CD14-positive monocyte (primary cell): ENCODE results near the gene TNN. TPM values are rescaled to one million over a fixed set of nuclear protein-coding genes. Genes with fewer than 3 reads are reported as not detected.

Experiments used
- DNase-seq, 3 donors: peaks; one replicate each; pipeline ENCODE4 v3.0.0-alpha.2; 2011 to 2022
- H2AFZ ChIP-seq: 2 replicates; pipeline ENCODE4 v1.6.0; 2012; ENCODE audit warnings: mild to moderate bottlenecking, low read depth, low read length, inconsistent platforms; ENCODE audit not compliant: insufficient read depth, poor library complexity, severe bottlenecking
- H3K27ac ChIP-seq, 2 donors: 1 replicate in 1 of 2; 2 replicates in 1 of 2; pipeline ENCODE4 v1.5.1; 2012 to 2013; ENCODE audit warnings: low read length in 2 of 2, control low read depth in 1 of 2, inconsistent platforms in 1 of 2, low read depth in 1 of 2, mild to moderate bottlenecking in 1 of 2
- H3K27me3 ChIP-seq, 2 donors: one replicate each; pipeline versions ENCODE4 v1.6.0 to v1.6.1; 2011 to 2013; ENCODE audit warnings: low read length in 2 of 2; ENCODE audit not compliant: control insufficient read depth in 2 of 2, insufficient read depth in 2 of 2
- H3K36me3 ChIP-seq, 2 donors: replicated peaks in 1 of 2; 1 replicate in 1 of 2; 2 replicates in 1 of 2; pipeline versions ENCODE4 v1.5.1 to v1.6.1; 2012 to 2013; ENCODE audit warnings: low read length in 2 of 2, control low read depth in 1 of 2, inconsistent platforms in 1 of 2, mild to moderate bottlenecking in 1 of 2; ENCODE audit not compliant: insufficient read depth in 2 of 2, control insufficient read depth in 1 of 2
- H3K4me1 ChIP-seq, 2 donors: 1 replicate in 1 of 2; 2 replicates in 1 of 2; pipeline versions ENCODE4 v1.5.1 to v1.6.1; 2012 to 2013; ENCODE audit warnings: low read length in 2 of 2, control low read depth in 1 of 2, inconsistent platforms in 1 of 2, mild to moderate bottlenecking in 1 of 2, moderate library complexity in 1 of 2; ENCODE audit not compliant: insufficient read depth in 2 of 2, control insufficient read depth in 1 of 2
- H3K4me2 ChIP-seq: replicated peaks from 2 replicates; pipeline ENCODE3; 2012; ENCODE audit warnings: low read length, moderate library complexity, mild to moderate bottlenecking; ENCODE audit not compliant: poor library complexity, severe bottlenecking; ENCODE audit errors: extremely low read depth
- H3K4me3 ChIP-seq, 3 experiments: fragments of 200-600 bp in 1 of 3; sonication (generic) in 1 of 3; replicated peaks in 1 of 3; 1 replicate in 2 of 3; 2 replicates in 1 of 3; pipeline ENCODE4 v1.5.1; 2011 to 2013; ENCODE audit warnings: low read length in 3 of 3, mild to moderate bottlenecking in 3 of 3, control low read depth in 2 of 3, low read depth in 2 of 3, inconsistent platforms in 1 of 3, moderate library complexity in 1 of 3
- H3K79me2 ChIP-seq: 2 replicates; pipeline ENCODE4 v1.6.0; 2012; ENCODE audit warnings: mild to moderate bottlenecking, control low read depth, inconsistent platforms, low read length, moderate library complexity; ENCODE audit not compliant: insufficient read depth
- H3K9ac ChIP-seq: 2 replicates; pipeline ENCODE4 v1.6.0; 2017; ENCODE audit warnings: low read length, mild to moderate bottlenecking; ENCODE audit not compliant: insufficient read depth, poor library complexity, severe bottlenecking
- H3K9me3 ChIP-seq, 2 donors: replicated peaks in 1 of 2; 1 replicate in 1 of 2; 2 replicates in 1 of 2; pipeline versions ENCODE4 v1.5.1 to v1.6.1; 2012 to 2013; ENCODE audit warnings: low read length in 2 of 2, control low read depth in 1 of 2; ENCODE audit not compliant: control insufficient read depth in 1 of 2, insufficient read depth in 1 of 2
- H4K20me1 ChIP-seq: 2 replicates; pipeline ENCODE4 v1.6.0; 2012; ENCODE audit warnings: mild to moderate bottlenecking, low read length, control low read depth, moderate library complexity; ENCODE audit not compliant: insufficient read depth
- H3K27ac Mint-ChIP-seq, 7 donors: one replicate each; pipeline ENCODE4 v1.8.0; 2020; ENCODE audit warnings: mild to moderate bottlenecking in 7 of 7, mixed read lengths in 7 of 7, moderate library complexity in 6 of 7, inconsistent platforms in 2 of 7
- H3K27me3 Mint-ChIP-seq, 3 donors: one replicate each; pipeline ENCODE4 v1.8.0; 2021 to 2022; ENCODE audit warnings: low read depth in 3 of 3, mild to moderate bottlenecking in 3 of 3, mixed read lengths in 3 of 3, moderate library complexity in 3 of 3, inconsistent platforms in 1 of 3
- H3K36me3 Mint-ChIP-seq, 2 donors: one replicate each; pipeline ENCODE4 v1.8.0; 2020; ENCODE audit warnings: mixed read lengths in 2 of 2, inconsistent platforms in 1 of 2, mild to moderate bottlenecking in 1 of 2
- H3K4me1 Mint-ChIP-seq: one replicate; pipeline ENCODE4 v1.8.0; 2020; ENCODE audit warnings: mild to moderate bottlenecking, mixed read lengths
- H3K4me3 Mint-ChIP-seq, 2 donors: one replicate each; pipeline ENCODE4 v1.8.0; 2020; ENCODE audit warnings: mild to moderate bottlenecking in 2 of 2, mixed read lengths in 2 of 2, moderate library complexity in 1 of 2
- H3K9me3 Mint-ChIP-seq, 7 donors: one replicate each; pipeline ENCODE4 v1.8.0; 2020 to 2022; ENCODE audit warnings: mixed read lengths in 7 of 7, mild to moderate bottlenecking in 6 of 7, moderate library complexity in 6 of 7, inconsistent platforms in 2 of 7
- WGBS: methylation state at CpG from one replicate; pipeline ENCODE4 v1.1.5; 2013; ENCODE audit warnings: missing lambda C conversion rate; ENCODE audit not compliant: insufficient coverage; 5-methylcytosine and 5-hydroxymethylcytosine counted together
- intact Hi-C, 2 donors: fragments of 100-400 bp; cut with micrococcal nuclease; formaldehyde crosslinking; loops; one replicate each; pipeline versions ENCODE4 v1.15.0 to v1.15.1; 2023
- polyA plus RNA-seq, 3 donors: library from polyadenylated mRNA; depleted of rRNA in 1 of 3; unstranded in 2 of 3; stranded (reverse) in 1 of 3; fragments of 300-500 nt in 2 of 3; fragments of >200 nt in 1 of 3; fragmentation: Illumina TruSeq in 2 of 3; gene quantifications; 1 replicate in 2 of 3; 2 replicates in 1 of 3; pipeline ENCODE4 v1.2.3, GENCODE V29; 2012 to 2021
- TF ChIP-seq, protein P1 (sequence below): fragments of 200-600 bp; IDR thresholded peaks from one replicate; pipeline ENCODE4 v1.8.0; 2022; ENCODE audit warnings: antibody characterized with exemption, mild to moderate bottlenecking

The TNN gene
- polyA plus RNA-seq, 3 donors, result not detected

- TF ChIP-seq, protein P1, sequence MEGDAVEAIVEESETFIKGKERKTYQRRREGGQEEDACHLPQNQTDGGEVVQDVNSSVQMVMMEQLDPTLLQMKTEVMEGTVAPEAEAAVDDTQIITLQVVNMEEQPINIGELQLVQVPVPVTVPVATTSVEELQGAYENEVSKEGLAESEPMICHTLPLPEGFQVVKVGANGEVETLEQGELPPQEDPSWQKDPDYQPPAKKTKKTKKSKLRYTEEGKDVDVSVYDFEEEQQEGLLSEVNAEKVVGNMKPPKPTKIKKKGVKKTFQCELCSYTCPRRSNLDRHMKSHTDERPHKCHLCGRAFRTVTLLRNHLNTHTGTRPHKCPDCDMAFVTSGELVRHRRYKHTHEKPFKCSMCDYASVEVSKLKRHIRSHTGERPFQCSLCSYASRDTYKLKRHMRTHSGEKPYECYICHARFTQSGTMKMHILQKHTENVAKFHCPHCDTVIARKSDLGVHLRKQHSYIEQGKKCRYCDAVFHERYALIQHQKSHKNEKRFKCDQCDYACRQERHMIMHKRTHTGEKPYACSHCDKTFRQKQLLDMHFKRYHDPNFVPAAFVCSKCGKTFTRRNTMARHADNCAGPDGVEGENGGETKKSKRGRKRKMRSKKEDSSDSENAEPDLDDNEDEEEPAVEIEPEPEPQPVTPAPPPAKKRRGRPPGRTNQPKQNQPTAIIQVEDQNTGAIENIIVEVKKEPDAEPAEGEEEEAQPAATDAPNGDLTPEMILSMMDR, result no peak
- Histone ChIP-seq H3K9me3 (no peaks in the 10 kb centered on the region), H3K27me3 (no peaks in the 10 kb centered on the region), H3K4me2 (no peak overlapping the region), H3K9ac (no peak overlapping the region), H3K79me2 (no peaks in the 10 kb centered on the region), H3K27ac (no peak overlapping the region), H3K4me1 (peaks cover 28 to 33% of the 10 kb centered on the region in 2 donors), H2AFZ (no peak overlapping the region), H3K4me3 (no peak overlapping the region), H3K36me3 (no peaks in the 10 kb centered on the region), H4K20me1 (no peaks in the 10 kb centered on the region)
- Mint-ChIP-seq H3K4me1 (peaks cover 36% of the 10 kb centered on the region), H3K4me3 (no peak overlapping the region), H3K9me3 (peaks cover 0 to 2% (median 0%) of the 10 kb centered on the region in 7 donors), H3K27me3 (peaks cover 0 to 1% (median under 1%) of the 10 kb centered on the region in 3 donors), H3K27ac (no peak overlapping the region), H3K36me3 (no peaks in the 10 kb centered on the region)
- WGBS, result 100% methylated on average over 1 of the region's 2 CpGs
- intact Hi-C loops, result no loop called here
- no peak for DNase-seq
Measured at GRCh38 chr1:175130649-175131045, 63.0 kb downstream of the TNN start.

DNA sequence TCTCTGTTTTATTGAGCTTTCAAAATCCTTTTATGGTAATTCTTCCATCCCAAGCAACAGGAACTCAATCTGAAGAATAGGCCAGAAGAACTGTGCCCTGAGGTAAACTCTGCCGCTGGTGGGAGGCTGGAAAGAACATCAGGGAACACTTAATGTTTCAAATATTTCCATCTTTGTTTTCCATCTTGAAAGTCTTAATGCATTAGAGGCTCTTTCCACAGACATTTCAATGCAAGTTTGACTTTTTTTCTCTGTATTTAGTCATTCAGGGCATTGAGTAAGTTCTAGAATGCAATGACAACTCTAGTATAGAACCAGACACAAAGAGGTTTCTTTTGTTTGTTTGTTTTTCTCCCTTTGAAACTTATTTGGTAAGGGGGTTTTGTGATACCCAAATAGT is 63.5 kb downstream of the TNN start:
- WGBS, result no CpG with 5 or more reads among the region's 1 CpG
- Histone ChIP-seq H3K9ac (no peak overlapping the region), H3K4me2 (no peak overlapping the region), H4K20me1 (no peaks in the 10 kb centered on the region), H3K4me1 (peaks cover 28 to 29% of the 10 kb centered on the region in 2 donors), H3K36me3 (no peaks in the 10 kb centered on the region), H3K27me3 (no peaks in the 10 kb centered on the region), H3K4me3 (no peak overlapping the region), H2AFZ (no peak overlapping the region), H3K9me3 (no peaks in the 10 kb centered on the region), H3K27ac (no peak overlapping the region), H3K79me2 (no peaks in the 10 kb centered on the region)
- Mint-ChIP-seq H3K4me1 (peaks cover 33% of the 10 kb centered on the region), H3K27ac (no peak overlapping the region), H3K9me3 (no peaks in the 10 kb centered on the region), H3K4me3 (no peak overlapping the region), H3K27me3 (peaks cover 0 to 4% (median 1%) of the 10 kb centered on the region in 3 donors), H3K36me3 (no peaks in the 10 kb centered on the region)
- DNase-seq, result no peak
- intact Hi-C loops, result no loop called here
- TF ChIP-seq, protein P1, result no peak
